Ovary (tissue), 3 donors: ENCODE data around the gene GRAMD4.

Experiments used
- CTCF ChIP-seq, 3 donors: fragments of 450-650 bp in 2 of 3; fragments of 200-600 bp in 1 of 3; IDR thresholded peaks; one replicate each; pipeline versions ENCODE4 v1.5.1 to v1.8.0; 2016 to 2022; ENCODE audit warnings: antibody characterized with exemption in 3 of 3, mild to moderate bottlenecking in 1 of 3
- POLR2A ChIP-seq: fragments of 450-650 bp; IDR thresholded peaks from one replicate; pipeline ENCODE4 v1.6.1; 2017; ENCODE audit warnings: antibody characterized with exemption, mild to moderate bottlenecking, moderate library complexity
- donor health status: DM: no; HTN: no; CAD: no.

GRCh38 chr22:46594947-46595298 lies 25.3 kb upstream of the GRAMD4 start:
- no peak for TF ChIP-seq CTCF (IDR thresholded peaks at IDR 0.05)
- no peak for TF ChIP-seq POLR2A
